HG02884 (cell line): ENCODE measurements around the gene DET1.

Source experiments
- ATAC-seq: cut with Tn5 transposase; IDR thresholded peaks from one replicate; pipeline ENCODE4 v1.9.1; 2021; ENCODE audit warnings: mild to moderate bottlenecking, moderate library complexity; ENCODE audit not compliant: unreplicated experiment

The DET1 gene

DNA sequence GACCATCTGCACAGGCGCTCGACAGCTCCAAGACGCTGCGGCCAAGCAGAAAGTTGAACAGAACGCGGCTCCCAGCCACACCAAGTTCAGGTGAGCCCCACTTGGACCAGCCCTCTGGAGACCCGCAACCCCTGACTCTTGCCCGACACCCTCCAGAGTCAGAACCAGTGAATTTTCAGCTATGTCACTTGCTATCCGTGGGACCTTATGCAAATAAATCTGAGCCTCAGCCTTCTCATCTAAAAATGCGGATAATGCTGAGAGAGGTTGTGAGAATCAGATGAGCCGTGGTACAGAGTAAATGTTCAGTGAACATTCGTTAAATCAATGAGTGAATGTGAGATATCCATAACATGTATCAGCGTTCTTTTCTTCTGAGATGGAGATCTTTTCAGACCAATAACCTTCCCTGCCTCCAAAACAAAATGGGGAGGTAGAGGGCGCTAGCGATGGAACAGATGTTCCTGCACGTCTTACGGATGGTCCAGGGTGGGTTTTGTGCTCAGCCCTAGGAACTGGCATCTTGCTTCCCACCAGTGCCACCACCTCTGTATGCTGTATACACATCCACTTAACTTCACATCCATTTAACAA is 78.4 kb downstream of the DET1 start:
- no peak for ATAC-seq

DNA sequence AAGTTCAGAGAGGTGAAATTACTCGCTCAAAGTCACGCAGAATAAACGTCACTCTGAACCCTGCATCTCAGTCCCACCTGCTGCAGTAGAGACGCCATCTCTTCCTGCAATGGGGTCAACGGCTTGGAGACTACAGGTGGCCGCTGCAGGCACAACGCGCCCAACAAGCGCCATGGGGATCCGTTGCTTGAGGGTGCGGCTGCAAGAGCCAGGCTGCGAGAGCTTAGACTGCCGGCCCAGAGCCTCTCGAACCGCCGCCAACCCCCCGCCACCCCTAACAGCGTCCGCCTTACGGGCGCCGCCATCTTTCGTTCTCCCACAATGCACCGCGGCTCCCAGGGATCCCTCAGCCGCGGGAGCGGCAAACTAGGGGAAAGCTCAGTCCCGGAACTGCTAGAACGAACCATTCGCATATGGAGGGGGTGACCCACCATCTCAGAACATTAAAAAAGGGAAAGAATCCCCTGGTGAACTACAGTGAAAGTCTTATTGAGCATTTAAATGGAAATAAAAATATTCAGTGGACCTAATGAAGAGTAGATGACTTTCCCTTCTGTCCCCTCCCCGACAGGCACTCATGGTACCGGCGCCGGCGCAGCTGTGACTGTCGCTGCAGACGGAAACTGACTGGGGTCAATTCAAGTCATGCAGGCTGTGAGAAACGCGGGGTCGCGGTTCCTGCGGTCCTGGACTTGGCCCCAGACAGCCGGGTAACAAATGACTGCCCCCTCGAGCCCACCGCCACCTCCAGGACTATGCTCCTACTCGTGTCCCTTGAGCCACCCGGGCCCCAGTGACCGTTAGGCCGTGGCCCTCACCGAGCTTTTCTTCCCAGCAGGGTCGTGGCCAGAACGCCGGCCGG is 79.2 kb downstream of the DET1 start, which contains the start of the genes MRPL46 and MRPS11:
Gene MRPL46, minus strand, starts transcription at position 316 of the 862 bp plus-strand sequence. Its CDS starts 11 bp downstream, at position 305.
Gene MRPS11, plus strand, starts transcription at position 636 of the 862 bp plus-strand sequence. Its CDS starts 10 bp downstream, at position 646.
- peak; percentile 84 for ATAC-seq

DNA sequence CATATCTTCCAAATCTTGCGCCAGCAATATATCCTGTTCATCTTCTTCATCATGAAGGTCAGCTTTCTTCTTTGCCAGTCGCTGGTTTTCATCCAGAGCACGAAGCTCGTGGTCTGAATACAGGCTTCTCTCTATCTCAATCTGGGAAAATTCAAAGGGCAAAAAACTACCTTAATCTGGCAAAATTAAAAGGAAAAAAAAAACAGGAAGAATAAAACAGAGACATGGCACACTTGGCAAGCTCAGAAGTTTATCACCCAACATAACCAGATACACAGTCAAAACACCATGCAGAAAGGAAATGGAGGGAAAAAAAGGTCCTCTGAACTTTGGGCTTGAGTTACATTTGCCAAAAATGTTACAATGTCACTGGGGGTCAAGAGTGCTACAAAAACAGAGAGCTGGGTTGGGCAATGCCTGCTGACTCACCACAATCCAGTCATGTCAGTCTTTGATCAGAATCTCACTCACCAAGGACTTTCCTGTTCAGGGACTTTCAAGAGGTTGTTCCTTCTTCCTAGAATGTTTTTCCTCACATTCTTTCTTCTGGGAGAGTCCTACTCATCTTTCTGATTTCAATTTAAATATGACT is 80.8 kb downstream of the DET1 start:
- ATAC-seq: no peak

DNA sequence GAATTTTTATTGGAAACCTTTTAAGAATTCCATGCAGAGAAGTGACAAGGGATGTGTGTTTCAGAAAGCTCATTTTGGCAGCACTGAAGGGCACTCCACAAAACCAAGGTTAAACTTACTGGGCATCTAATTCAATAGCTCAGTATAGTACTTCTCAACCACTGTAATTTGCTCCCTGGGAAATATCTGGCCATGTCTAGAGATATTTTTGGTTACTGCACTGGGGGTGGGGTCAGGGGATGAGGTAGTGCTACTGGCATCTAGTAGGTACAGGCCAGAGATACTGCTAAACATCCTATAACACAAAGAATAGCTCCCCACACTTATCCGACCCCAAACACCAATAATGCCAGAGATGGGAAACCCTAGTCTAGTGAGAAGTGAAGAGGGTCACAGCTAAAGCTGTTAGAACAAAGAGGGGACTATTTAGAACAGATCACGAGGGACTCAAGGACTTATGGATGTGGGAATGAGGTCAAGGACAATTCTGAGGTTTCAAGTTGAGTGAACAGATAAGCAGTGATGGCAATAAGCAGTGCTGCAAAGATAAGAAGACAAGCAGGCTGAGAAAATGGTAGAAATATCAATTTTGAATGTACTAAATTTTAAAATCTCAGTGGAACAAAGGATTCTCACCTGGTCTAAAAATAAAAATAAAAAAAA is 82.5 kb downstream of the DET1 start:
- no peak for ATAC-seq
